HG02588 (cell line): Measurements from ENCODE around the gene TMEM86B.
A peak's percentile ranks its signal among the peaks of the same experiment; 100 is the strongest.

ENCODE experiments used
- ATAC-seq: cut with Tn5 transposase; IDR thresholded peaks from one replicate; pipeline ENCODE4 v1.9.1; 2021; ENCODE audit warnings: mild to moderate bottlenecking, moderate library complexity; ENCODE audit not compliant: unreplicated experiment

The TMEM86B gene

GRCh38 chr19:55228403-55229031 lies at the start of gene TMEM86B:
TSS of gene TMEM86B (minus strand) at chr19:55228763. CDS start at chr19:55228741, 22 bp downstream.
- ATAC-seq, result no peak

- no peak for ATAC-seq
Measured at GRCh38 chr19:55277494-55277893, 48.9 kb upstream of the TMEM86B start.

- no peak for ATAC-seq
Measured at GRCh38 chr19:55276720-55277430, 48.3 kb upstream of the TMEM86B start.

GRCh38 chr19:55275851-55276719 lies 47.5 kb upstream of the TMEM86B start:
- no peak for ATAC-seq

- no peak for ATAC-seq
Measured at GRCh38 chr19:55273978-55274707, 45.6 kb upstream of the TMEM86B start.

- ATAC-seq, result no peak
Measured at GRCh38 chr19:55272142-55272541, 43.6 kb upstream of the TMEM86B start.

GRCh38 chr19:55270172-55270942 lies 41.8 kb upstream of the TMEM86B start:
- no peak for ATAC-seq

- ATAC-seq, result no peak
Measured at GRCh38 chr19:55269299-55269698, 40.7 kb upstream of the TMEM86B start.

- ATAC-seq, result no peak
Measured at GRCh38 chr19:55266840-55267239, 38.3 kb upstream of the TMEM86B start.

GRCh38 chr19:55266404-55266803 lies 37.8 kb upstream of the TMEM86B start:
- ATAC-seq, result no peak

- ATAC-seq, result no peak
Measured at GRCh38 chr19:55265723-55266386, 37.3 kb upstream of the TMEM86B start.

GRCh38 chr19:55265173-55265572 lies 36.6 kb upstream of the TMEM86B start:
- ATAC-seq, result no peak

- ATAC-seq, result no peak
Measured at GRCh38 chr19:55264531-55264930, 36.0 kb upstream of the TMEM86B start.

- ATAC-seq, result no peak
Measured at GRCh38 chr19:55262359-55262758, 33.8 kb upstream of the TMEM86B start.

- ATAC-seq, result no peak
Measured at GRCh38 chr19:55261671-55262126, 33.1 kb upstream of the TMEM86B start.

- no peak for ATAC-seq
Measured at GRCh38 chr19:55259540-55260210, 31.1 kb upstream of the TMEM86B start.

GRCh38 chr19:55258828-55259539 lies 30.4 kb upstream of the TMEM86B start, which contains the start of gene PPP6R1:
TSS of gene PPP6R1 (minus strand) at chr19:55259017. CDS start at chr19:55247103, 11,914 bp downstream.
- ATAC-seq, result peak; percentile 65

- ATAC-seq, result peak; percentile 17
Measured at GRCh38 chr19:55258476-55258827, 29.9 kb upstream of the TMEM86B start.
